ENCODE results near the gene GPRC5B.

DNA sequence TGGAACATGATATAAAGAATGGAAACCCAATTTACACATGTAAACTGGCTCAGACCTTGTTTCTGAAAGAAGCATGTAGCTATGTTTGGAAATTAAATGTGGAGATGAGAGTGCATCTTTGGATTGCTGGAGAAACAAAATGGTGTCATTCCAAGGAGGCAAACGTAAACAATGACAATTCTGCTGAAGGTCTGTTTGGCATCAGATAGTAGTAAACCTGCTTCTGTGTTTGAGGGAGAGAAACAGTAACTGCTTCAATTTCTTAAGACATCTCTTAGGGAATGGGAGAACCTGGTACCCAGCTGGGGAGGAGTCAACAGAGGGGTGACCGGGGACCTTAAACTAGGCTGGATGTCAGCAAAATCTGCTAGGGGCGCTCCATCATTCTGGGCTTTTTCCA is 23.5 kb downstream of the GPRC5B start:
- TF ChIP-seq, protein P1, sequence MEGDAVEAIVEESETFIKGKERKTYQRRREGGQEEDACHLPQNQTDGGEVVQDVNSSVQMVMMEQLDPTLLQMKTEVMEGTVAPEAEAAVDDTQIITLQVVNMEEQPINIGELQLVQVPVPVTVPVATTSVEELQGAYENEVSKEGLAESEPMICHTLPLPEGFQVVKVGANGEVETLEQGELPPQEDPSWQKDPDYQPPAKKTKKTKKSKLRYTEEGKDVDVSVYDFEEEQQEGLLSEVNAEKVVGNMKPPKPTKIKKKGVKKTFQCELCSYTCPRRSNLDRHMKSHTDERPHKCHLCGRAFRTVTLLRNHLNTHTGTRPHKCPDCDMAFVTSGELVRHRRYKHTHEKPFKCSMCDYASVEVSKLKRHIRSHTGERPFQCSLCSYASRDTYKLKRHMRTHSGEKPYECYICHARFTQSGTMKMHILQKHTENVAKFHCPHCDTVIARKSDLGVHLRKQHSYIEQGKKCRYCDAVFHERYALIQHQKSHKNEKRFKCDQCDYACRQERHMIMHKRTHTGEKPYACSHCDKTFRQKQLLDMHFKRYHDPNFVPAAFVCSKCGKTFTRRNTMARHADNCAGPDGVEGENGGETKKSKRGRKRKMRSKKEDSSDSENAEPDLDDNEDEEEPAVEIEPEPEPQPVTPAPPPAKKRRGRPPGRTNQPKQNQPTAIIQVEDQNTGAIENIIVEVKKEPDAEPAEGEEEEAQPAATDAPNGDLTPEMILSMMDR (conservative IDR thresholded peaks at IDR 0.05 in 1 of 2, IDR thresholded peaks at IDR 0.05 in 1 of 2; ENCODE audit: low read depth in 1 of 2, low read length in 2 of 2) = no peak
- TF ChIP-seq EZH2 (IDR thresholded peaks at IDR 0.05; ENCODE audit: low read length, missing control alignments) = no peak
